HG03558 (cell line): ENCODE results near the gene LGR6.

Source experiments
- ATAC-seq: cut with Tn5 transposase; IDR thresholded peaks from one replicate; pipeline ENCODE4 v1.9.1; 2021; ENCODE audit warnings: moderate number of reproducible peaks; ENCODE audit not compliant: unreplicated experiment; ENCODE audit errors: extremely low read depth

Gene LGR6

DNA sequence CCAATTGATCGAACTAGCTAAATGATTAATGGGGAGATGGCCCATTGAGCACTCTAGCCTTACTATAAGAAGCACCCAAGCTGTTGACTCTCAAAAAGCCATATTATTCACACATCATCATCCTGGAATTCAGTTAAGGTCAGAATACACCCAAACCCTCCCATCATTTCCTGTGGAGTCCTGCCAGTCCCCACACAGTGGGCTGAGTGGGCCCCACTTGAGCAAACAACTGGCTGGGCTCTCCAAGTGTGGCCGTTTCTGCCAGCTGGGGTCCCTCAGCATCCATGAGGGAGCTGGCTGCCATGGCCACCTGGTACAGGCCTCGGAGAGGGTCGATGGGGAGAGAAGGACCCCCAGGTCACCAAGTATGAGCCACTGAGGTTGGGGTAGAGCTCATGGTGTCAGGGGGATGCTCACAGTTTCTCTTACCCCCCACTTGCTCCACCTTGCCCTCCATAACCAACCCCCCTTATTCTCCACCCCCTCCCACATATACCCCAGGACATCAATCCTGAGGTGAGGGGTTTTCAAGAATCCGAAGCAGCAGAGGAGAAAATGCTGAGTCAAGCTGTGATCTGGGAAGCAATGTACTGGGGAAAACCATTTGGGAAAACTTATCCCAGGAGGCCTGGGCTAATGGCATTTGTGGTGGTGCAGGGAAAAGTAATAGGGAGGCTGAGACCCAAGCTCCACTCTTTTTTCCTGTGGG lies 87.9 kb downstream of the LGR6 start:
- no peak for ATAC-seq

DNA sequence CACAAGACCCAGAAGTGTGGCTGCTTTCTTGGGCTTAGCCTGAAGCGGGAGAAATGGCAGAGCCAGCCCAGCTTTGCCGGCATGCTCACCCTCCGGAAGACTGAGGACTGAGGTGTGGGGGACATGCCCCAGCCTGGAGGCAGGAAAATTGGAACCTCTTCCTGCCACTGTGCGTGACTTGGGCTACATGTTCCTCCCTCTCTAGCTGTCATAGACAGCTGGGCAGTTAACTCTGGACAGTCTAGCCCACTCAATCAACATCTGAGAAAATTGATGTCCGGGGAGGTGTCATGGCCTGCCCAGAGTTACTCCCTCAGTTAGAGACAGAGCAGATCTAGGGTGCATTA lies 88.4 kb downstream of the LGR6 start:
- no peak for ATAC-seq

DNA sequence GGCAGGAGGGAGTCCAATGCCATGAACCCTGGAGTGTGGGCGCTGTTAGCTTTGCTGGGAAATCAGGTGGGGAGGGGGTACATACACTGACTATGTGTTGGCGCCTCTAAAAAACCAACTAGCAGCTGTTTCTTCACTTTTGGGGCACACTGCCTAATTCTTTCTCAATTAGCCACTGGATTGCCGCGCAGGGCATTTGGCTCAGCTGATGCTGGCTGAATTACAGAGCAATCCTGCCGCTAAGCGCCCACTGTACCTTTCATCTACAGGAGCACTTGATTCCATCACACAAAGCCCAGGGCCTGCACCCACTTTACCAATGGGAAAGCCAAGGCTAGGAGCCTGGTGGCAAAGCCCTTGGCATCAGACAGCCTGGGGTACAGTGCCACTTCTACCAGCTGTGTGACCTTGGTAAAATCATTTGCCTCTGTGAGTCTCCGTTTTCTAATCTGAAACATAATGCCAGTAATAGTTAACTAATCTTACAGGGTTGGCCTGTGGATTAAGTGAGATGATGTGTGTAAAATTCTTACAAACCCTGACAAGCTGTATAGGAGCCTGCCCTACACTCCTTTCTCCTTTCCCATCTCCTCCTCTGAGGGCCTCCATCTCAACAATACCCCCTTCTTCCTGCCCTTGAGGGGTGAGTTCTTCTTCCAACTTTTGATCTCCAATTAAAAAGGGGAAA lies 89.1 kb downstream of the LGR6 start:
- no peak for ATAC-seq

- ATAC-seq: no peak
Observed at GRCh38 chr1:202283379-202283844, 89.8 kb downstream of the LGR6 start.

DNA sequence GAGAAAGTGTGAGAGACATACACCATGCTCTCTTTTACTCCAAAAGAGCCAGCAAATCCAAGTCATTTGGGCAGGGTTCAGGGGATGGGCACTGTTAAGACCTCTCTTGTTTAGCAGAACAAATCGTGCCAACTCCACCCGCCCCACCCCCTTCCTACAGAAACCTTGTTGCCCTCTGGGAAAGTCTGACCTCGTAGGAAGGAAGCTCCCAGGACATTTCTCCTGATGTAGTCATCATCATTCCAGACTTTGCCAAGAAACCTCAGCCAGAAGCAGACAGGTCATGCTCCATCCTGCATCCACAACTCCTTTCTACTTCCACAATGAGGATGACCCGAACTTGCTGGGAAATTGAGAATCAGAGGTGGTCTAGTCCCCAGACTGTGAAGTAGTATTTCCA lies 90.4 kb downstream of the LGR6 start:
- no peak for ATAC-seq

GRCh38 chr1:202285908-202286307 lies 92.3 kb downstream of the LGR6 start:
- ATAC-seq: no peak

DNA sequence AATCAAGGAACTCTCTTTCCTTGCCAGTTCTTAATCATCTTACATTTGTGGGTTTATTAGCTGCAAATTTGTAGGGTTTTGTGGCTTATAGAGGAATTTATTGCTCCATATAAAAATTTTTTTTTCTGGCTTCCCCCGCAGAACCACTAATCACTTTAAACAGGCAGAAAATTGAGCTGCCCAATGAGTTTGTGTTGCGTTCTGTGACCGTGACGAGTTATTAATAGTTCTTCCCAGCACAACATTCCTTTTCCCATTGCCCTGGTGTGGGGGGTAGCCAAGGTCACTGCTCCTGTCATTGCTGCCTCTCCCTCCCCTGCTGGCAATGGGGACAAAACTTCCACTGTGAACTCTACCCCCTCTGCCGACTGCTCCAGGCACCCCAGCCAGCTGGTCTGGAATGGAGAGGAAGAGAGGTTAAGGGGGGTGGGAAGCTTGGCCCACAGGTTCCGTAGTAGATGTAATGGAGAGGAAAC lies 93.1 kb downstream of the LGR6 start:
- ATAC-seq: no peak

DNA sequence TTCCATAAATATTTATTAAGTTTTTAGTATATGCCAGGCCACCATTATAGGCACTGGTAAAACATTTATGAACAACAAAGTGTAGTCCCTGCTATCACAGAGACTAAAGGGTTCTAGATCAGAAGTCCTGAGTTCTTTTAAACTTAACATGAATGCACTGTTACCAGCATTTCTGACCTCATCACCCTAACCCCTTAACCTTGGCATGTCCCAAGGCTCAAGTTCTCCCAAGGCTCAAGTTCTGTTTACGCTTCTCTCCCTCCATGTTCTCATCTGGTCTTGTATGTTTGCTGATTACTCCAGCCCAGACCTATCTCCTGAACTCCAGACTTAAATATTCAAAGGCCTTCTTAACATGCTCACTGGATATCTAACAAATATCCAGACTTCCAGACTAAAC lies 93.6 kb downstream of the LGR6 start:
- ATAC-seq: no peak

GRCh38 chr1:202288177-202288576 lies 94.6 kb downstream of the LGR6 start:
- no peak for ATAC-seq

DNA sequence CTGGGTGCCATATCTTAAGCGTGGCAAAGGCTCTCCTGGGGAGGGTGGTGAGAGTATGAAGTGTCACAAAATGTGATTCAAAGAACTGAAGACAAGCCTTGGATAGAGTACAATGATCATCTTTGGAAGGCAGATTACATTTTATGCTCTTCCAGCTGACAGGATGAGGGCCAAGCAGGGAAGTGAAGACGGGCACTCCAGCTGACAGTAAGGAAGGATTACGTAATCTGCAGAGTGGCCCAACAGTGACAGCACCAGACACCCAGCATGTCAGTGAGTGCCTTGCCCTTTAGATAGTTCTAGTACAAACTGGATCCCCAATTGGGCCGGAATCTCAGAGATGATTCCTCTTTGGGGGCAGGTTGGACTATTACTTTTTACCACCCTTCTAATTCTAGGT lies 95.4 kb downstream of the LGR6 start:
- ATAC-seq: no peak

DNA sequence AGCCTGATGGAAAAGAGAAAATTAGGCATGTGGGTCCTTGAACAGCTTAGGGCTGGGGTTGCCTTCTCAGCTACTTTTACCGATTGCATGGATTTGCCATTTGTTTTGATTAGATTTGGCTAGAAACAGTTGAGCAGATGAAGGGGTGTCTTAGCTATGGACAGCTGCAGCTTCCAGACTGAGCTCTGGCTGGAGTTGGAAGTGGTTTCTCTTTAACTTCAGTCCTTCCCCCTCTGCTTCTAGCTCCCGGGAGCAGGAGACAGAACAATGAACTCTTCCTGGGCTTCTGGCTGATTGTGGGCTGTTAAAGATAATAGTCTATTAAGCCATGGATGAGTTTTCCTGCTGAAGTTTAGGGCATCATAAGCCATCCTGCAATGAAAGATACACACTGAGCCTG lies 97.4 kb downstream of the LGR6 start:
- ATAC-seq: no peak

- no peak for ATAC-seq
Observed at GRCh38 chr1:202291961-202292712, 98.5 kb downstream of the LGR6 start.

DNA sequence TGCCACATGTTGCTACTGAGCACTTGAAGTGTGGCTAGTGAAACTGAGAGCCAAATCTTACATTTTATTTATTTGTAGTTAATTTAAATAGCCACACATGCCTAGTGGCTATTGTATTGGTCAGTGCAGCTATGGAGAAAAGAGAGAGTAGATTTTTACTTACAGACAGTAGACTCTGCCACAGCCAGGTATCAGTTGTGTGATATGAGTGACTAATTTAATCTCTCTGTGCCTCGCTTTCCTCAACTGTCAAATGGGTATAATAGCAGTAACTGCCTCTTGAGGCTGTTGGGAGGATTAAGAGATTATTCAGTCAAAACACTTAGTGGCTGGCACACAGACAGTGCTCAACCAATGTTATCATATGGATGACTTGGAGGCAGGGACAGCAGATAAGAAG lies 99.2 kb downstream of the LGR6 start:
- no peak for ATAC-seq

DNA sequence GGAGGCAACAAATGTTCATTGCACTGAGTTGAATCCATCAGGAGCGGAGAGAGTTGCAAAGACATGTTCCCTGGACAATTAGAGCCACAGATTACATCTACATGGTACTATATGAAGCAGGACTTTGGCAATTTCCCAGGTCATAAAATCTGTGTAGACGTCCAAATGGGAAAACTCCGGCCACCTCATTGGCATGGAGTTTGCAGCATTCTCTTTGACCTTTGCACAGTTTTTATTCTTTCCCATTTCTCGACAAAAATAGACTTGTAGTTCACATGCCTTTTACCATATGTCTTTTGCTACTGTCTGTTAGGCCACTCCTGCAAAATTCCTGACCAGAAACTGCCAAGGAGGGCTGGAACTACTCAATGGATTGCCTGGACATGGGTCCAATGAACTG lies 100.0 kb downstream of the LGR6 start:
- no peak for ATAC-seq

DNA sequence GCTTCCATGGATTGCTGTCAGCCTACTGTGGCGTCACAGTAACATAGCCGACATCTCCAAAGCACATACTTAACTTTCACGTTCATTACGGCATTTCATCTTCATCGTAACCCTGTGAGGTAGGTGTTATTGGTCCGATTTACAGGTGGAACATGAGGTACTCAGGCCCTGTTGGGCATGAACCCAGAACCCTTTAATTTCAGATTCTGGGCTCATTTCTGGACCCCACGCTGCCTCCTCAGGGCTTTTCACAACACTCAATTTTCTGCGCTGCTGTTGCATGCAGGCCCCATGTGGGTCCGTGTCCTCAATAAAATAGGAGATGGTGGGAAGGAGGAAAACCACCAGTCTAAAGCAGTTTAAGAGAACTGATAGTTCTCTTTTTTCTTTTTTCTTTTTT lies 108.6 kb downstream of the LGR6 start:
- no peak for ATAC-seq

DNA sequence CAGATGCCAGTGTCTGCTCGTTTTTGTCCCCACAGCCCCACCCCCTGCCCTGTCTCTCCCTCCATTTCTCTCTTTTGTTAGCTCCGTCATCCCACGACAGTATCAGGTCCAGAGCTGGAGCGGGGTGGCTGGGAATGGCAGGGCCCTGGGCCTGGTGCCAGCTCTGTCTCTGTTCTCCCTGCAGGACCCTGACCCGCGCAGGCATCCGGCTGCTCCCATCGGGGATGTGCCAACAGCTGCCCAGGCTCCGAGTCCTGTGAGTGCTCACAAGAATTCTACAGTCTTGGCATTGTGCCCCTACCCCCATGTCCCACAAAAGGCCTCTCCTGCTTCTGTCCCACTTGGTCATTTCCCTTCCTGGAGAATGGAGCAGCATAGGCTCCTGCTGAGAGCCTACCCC lies 110.8 kb downstream of the LGR6 start:
- ATAC-seq: no peak

GRCh38 chr1:202305168-202305567 lies 111.6 kb downstream of the LGR6 start:
- no peak for ATAC-seq

- ATAC-seq: no peak
Observed at GRCh38 chr1:202306535-202307345, 113.1 kb downstream of the LGR6 start.

- ATAC-seq: no peak
Observed at GRCh38 chr1:202310071-202310725, 116.6 kb downstream of the LGR6 start.

- no peak for ATAC-seq
Observed at GRCh38 chr1:202310746-202311145, 117.1 kb downstream of the LGR6 start.
